ENCODE data around the gene FAM181B. TPM values are rescaled to one million over a fixed set of nuclear protein-coding genes. Genes with fewer than 3 reads are reported as not detected.

Gene FAM181B
- under 0.01 TPM in 1 of 2 replicates, not detected in the other for total RNA-seq

GRCh38 chr11:82733444-82734119 lies at the start of gene FAM181B:
TSS of gene FAM181B (minus strand) at chr11:82733864. CDS start at chr11:82733729, 135 bp downstream.

Other genes starting within 250 kb of the FAM181B start
- 30.9 and 64.0 TPM in 2 replicates for gene PRCP, start 166.6 kb upstream of the FAM181B start, total RNA-seq
- gene DDIAS, start 167.9 kb upstream of the FAM181B start, total RNA-seq = 1.4 and 11.3 TPM in 2 replicates

Measured in regular cardiac myocyte (primary cell).